Spleen (tissue), 7 donors: Measurements from ENCODE around the gene PSMG2.

Experiments
- CTCF ChIP-seq, 11 experiments: fragments of 200-600 bp in 7 of 11; fragments of 450-650 bp in 4 of 11; sonication (generic) in 4 of 11; IDR thresholded peaks in 8 of 11; conservative IDR thresholded peaks in 3 of 11; 1 replicate in 7 of 11; 2 replicates in 4 of 11; pipeline versions ENCODE4 v1.4.0 to v1.8.0; 2016 to 2021; ENCODE audit warnings: antibody characterized with exemption in 11 of 11, inconsistent platforms in 4 of 11, mild to moderate bottlenecking in 1 of 11
- POLR2A ChIP-seq, 3 donors: fragments of 450-650 bp; IDR thresholded peaks; one replicate each; pipeline ENCODE4 v1.5.1; 2017; ENCODE audit warnings: antibody characterized with exemption in 3 of 3, mild to moderate bottlenecking in 1 of 3
- donor health status: DM: no; HTN: no; CAD: no; lungs with moderate emphysema.
- donor health status: DM: no; HTN: no; CAD: no.
- donor health status: DM: no; HTN: no; CAD: no.

- no peak for TF ChIP-seq CTCF (IDR thresholded peaks at IDR 0.05 in 8 of 11, conservative IDR thresholded peaks at IDR 0.05 in 3 of 11)
- no peak for TF ChIP-seq POLR2A (IDR thresholded peaks at IDR 0.05)
Observed at GRCh38 chr18:12750076-12750714, 47.4 kb downstream of the PSMG2 start.
